LoVo (cell line): ENCODE data around the gene SLC7A10.

Experiments used
- DNase-seq: peaks from one replicate; pipeline ENCODE4 v3.0.0-alpha.2; 2016; ENCODE audit warnings: low spot score

The SLC7A10 gene

DNA sequence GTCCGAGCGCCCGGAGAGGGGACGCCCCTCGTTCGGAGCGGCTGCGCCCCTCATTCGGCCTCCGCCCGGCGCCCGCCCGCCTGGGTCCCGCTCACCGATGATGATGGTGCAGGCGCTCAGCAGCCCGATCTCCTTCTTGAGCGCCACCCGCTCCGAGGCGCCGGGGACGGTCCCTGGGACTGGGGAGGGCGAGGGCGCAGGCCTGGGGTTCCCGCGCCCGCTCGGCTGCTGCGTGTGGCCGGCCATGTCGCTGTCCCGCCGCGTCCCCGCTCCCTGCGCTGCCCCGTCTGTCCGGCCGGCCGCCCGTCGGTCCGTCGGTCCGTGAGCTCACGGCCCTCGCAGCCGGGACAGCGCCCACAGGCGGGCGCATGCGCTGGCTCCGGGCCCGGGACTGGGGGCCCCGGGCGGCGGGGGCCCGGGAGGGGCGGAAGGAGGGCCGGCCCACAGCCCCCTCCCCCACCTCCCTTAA lies at the start of gene SLC7A10:
Gene SLC7A10 (minus strand): TSS at position 393 of the 469 bp plus-strand sequence. CDS start 147 bp downstream, at position 246.
- no peak for DNase-seq

DNA sequence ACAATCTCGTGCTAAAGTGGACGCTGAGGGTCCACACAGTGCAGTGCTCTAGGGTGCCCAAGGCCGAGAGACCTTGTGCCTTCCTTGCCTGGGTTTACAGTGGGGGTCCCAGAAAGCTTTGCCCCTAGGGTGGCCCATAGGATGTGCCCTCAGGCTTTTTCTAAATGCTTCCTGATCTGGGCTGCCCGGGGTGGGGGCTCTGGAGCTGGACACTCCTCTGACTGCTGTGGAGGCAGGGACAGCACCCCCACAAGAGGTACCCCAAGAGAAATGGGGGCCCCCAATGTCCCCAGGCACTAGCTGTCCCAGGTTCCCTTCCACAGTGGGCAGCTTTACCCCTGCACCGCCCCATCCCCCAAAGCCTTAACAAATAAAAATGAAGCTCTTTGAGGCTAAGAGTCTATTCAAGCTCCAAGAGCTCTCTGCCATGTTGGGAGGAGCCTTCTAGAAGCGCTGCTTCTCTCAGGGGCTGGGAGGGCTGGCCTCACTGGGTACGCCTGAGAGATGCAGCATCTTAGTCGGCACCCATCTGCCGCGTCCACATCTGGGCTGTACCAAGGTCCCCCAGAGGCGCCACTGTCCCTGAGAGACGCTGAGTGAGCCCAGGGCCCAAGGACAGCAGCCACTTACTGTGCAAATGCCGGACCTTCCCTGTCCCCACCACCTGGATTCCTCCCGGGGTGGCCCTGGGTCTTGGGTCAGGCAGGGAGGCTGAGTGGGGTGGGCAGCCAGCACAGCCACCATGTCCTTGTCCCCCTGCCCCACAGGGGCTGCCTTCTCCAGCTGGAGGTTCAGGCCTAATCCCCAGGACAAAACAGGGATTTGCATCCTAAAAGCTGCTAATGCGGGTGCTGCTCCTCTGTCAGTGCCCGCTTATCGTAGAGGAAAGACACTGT lies 49.3 kb upstream of the SLC7A10 start:
- no peak for DNase-seq

DNA sequence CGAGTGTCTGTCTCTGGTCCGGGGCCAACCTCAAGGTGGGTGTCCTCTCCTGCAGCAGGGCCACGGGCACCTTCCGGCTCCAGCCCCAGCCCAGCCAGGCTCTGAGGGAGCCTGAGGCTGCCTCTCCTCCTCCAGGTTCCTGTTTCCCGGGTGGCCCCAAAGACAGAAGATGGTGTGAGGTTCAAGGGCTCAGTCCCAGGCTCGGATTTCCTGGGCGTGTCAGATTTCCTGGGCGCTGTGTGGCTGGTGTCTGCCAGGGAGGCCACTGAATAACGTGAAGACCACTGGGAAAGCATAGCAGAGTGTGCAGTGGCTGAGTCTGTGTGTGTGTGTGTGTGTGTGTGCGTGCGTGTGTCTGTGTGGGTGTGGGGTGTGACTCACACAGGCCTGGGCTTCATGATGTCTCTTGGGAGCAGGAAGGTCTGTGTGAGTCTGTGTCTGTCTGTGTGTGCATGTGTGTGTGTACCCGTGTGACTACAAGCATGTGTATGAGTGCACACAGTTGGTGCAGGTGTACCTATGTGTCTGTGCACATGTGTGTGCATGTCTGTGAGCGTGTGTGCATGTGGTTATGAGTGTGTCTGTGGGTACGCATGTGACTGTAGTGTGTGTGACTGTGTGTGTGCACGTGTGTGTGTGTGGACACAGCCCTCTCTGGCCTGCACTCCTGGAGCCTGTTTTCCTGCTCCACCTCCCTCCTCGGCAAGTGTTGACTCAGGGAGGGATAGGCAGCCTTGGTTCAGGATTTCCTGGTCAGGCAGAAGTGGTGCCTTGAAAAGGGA lies 48.4 kb upstream of the SLC7A10 start:
- DNase-seq, result no peak

DNA sequence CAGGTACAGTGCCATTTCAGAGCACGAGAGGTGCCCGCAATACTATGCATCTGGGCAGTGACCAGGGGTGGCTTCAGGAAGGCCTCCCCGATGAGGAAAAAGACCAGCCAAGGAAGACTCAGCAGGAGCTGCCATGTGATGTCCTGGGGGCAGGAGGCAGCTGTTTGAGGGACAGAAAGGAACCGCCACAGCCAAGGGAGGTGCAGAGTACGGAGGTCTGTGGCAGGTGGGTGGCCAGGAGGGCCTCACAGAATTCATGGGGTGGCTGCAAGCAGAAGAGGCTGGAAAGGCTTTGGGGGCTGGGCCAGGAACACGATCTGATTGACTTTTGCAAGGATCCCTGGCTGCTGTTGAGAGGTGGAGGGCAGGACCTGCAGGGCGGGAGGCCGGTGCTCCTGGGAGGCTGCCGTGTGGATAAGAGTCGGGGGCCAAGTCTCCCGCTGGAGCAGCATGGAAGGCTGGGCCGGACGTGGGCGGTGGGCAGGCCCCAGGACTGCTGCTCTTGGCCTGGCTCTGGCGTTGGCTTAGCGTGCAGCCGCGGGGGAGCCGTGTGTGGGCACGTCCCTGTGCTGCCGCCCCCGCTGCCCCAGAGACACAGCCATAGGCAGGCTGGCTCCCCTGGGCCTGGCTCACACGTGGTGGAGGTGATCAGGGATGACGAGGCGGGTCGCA lies 47.6 kb upstream of the SLC7A10 start:
- no peak for DNase-seq

DNA sequence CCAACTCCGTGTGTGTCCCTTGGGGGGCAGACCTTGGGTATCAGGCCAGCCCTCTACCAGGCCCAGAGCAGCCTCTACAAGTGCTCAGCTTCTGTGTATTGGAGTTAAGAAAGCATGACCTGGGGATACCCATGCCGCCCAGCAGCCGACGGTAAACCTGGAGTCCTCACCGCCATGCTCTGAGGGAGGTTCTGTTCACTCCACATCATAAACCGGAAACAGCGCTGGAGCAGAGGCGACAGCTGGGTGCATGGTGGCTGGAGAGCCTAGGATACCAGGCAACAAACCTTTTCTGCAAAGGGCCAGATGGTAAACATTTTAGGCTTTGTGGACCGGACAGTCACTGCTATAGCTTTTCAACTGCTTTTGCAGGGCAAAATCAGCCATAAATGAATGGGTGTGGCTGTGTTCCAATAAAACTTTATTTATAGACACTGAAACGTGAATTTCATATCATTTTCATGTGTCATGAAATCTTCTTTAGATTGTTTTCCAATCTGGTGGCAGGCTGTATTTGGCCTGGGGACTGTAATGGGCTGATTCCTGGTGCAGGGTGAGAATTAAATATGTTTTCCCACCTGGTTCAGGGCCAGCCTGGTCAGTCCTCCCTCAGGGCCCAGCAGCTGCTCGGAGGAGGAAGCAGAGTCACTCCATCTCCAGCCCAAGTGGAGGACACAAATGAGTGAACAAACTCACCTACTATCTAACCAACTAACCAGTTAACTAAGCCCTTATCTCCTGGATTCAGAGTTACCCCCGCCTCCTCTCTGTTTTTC lies 45.8 kb upstream of the SLC7A10 start:
- no peak for DNase-seq

DNA sequence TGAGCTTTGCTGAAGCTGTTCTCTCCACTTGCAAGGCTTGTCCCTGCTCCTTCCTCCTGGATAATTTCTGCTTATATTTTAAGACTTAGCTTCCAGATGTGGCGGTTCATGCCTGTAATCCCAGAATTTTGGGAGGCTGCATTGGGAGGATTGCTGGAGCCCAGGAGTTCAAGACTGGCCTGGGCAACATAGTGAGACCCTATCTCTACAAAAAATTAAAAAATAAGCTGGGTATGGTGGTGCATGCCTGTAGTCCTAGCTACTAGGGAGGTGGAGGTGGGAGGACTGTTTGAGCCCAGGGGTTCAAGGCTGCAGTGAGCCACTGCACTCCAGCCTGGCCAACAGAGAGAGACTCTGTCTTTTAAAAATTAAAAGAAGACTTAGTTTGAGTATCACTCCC lies 45.1 kb upstream of the SLC7A10 start:
- DNase-seq, result no peak

DNA sequence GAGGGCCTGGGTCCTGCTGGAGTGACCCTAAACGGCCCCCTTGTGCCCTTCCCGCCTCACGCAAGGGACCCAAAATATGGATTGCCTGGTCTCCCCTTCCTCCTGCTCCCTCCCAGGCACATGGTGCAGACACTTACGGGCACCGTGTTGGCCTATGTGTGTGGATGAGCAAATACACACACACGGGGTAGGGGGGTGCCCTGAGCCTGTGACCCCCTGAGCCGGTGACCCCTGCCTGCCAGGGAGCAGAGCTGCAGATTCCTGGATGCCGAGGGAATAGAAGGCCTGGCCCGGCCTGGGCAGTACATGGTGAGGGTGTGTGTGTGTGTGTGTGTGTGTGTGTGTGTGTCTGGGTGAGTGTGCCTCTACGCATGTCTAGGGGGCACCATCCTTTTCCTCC lies 43.4 kb upstream of the SLC7A10 start:
- no peak for DNase-seq

DNA sequence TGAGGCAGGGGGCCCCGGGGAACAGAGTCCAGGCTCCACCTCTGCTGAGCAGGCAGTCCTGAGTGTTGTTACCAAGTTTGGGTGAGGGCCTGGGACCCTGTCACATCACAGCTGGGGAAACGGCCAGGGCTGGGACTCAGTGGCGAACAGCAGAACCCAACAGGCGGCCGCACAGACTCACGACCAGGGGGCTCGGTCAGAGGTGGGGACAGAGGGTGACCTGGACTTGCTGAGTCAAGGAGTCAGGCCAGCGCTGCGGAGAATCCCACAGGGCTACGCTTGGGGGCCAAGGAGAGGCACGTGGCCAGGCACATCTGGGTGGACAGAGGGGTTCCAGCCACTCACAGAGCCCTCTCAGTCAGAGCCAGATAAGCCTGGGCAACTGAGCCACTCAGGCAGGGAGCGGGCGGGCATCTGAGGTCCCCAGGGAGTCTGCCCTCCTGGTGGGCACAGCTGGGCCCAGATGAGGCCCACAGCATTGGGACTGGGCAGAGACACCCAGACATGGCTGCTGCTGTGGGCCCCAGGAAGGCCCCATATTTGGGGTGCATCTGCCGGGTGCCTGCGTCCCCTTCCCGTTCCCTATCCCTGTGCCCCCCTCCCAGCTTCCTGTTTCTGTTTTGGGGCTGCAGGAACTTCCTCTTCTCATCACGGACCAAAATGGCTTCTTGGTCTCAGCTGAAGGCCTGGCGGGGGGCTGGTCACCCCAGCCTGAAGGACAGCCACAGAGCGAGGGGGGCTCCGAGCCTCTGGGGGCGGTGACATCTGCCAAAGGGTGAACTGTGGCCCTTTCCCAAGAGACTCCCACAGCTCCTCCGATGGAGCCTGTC lies 42.7 kb upstream of the SLC7A10 start:
- no peak for DNase-seq

DNA sequence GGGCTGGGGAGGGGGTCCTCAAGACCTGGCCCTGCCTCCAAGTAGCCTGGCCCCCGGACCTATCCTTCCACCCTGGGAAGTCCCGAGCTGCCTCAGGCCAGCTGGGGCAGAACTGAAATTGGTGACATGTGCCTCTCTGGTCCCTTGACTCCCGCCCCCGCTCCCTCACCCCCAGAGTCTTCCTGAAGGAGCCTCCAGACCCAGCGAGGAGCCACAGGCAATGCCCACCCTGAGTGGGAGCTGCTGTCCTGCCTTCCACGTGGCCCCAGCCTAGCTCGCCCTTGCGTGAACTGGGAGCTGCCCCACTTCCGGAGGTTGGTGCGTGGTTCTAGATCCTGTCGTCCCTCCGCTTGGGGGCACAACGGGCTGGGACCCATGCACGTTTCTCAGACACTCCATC lies 42.1 kb upstream of the SLC7A10 start:
- no peak for DNase-seq

DNA sequence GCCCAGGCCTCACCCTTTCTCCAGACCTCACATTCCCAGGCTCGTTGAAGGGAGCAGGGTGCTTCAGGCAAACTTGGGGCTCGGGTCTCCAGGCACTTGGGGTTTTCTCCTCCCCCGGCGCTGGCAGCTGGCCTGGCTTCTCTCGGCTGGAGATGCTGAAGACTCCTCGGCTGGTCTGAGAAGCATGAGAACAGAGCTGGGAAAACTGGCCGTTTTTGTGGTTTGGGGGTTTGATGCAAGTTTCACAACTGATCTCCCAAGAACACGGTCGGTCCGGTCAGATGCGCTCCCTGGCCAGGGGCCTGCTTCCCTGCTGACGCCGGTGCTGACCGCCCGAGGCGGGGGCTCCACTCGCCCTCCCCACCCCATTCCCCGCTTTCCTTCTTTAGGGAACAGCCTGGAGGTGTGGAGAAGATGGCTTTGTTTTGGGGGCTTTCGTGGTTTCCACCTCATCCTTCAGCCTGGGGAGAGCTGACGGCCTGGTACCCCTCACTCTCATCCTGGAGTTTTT lies 41.4 kb upstream of the SLC7A10 start:
- DNase-seq, result no peak

DNA sequence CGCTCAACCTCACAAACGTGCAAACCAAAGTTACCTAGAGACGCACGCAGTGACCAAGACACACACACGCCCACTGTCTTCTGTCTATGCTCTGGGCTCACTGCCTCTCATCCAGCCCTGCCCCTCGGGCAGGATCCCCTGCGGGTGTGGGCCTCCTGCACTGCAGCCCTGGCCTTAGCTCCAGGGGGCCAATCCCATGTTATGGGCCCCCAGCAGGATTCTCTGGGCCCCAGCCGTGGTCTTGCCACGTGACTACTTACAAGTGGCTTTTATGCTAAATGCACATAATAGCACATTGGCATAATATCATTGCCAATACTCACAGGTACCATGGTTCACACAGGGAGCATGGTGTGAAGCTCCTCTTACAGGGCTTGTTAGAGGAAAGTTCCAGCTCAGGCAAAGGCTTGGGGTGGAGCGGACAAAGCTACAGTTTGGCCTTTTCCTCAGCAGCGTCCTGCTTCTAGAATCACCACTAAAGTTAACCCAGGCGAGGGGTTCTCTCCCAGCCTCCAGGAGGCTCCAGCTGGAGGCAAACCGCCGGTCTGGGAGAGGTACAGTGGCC lies 39.3 kb upstream of the SLC7A10 start:
- no peak for DNase-seq

DNA sequence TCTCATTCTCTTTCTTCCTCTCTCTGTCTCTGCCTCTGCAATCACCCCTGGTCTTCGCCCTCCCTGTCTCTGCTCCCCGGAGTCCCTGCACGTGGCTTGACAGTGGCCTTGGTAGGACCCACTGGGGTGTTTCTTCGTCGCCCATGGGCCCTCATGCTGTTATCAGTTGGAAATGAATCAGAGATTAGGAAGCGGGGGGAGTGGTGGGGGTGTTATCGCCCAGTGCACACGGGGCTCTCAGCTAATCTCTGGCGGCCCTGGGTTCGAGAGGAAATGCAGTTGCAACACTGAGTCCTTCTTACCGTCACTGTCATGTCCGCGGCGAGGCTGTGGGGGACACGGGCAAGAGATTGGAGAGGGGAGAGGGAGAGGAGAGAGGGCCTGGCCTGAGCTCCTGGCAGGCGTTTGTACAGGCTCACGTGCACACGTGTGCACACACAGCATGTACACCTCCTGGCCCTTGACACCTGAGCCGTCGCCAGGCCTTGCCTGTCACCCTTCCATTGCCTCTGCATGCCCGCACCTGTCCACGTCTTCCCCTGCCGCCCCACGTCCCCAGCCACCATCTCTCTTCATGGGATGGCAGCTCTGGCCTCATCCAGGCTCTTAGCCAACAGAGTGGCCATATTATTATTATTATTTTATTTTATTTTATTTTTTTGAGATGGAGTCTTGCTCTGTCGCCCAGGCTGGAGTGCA lies 37.8 kb upstream of the SLC7A10 start:
- DNase-seq, result no peak

DNA sequence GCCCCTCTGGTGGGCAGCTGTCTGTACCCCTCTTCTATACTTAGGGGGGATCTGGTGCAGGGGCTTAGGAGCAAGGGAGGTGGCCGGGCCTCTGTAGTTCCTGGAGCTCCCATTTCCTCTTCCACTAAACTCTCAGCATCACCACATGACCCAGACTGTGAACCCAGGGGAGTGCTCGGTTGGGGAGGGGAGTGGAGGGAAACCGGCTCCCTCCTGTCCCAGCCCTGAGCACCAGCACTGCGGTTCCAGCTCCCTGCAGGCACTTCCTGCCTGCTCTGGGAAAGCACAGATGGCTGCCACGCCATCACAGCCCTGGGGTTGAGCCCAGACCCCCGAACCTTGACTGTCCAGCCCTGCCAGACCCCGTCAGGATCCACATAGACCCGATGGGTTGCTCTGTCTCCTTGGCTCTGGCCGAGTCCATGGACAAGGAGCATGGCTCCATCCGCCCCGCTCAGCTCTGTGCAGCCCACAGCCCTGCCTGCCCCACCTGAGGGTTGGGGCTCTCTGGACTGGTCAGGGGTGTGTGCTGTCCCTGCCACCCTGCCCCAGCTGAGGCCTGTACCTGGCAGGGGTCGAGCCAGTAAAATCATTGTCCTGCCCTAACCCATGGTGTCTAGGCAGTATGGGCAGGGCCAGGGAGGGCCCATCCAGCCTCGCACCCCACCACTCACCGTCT lies 36.0 kb upstream of the SLC7A10 start:
- no peak for DNase-seq

DNA sequence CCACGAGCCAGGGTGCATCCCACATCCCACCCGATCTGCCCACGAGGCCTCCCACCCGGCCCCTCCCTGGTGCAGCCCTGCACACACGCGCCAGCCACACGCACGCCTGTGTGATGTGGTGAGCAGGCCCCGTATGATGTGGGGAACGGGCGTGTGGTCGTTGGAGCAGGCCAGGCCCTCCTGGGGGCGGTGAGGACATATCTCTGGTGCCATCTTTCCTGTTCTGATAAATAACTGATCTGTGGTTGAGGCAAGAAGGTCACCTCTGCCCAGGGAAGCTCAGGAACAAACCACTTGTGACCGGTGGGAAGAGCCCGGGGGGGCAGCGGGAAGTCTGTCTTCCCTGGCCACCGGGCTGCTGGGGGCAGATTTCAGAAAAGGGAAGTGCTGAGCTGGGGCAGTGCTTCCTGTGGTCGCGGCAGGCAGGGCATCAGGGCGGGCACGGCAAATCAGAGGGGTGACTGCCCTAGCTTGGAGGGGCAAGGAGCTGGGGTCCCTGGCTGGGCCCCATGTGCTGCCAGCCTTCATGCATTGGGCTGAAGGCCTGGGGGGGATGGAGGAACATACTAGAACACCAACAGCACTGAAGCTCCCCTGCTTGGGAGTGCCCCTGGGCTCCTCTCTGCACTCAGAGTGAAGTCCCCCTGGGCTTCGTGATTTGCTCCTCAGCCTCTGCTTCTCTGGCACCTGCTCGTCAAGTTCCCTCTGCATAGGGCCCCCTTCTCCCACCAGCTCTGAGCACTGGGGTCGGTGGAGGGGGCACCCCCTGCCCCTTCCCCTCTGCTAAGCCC lies 35.2 kb upstream of the SLC7A10 start:
- no peak for DNase-seq

DNA sequence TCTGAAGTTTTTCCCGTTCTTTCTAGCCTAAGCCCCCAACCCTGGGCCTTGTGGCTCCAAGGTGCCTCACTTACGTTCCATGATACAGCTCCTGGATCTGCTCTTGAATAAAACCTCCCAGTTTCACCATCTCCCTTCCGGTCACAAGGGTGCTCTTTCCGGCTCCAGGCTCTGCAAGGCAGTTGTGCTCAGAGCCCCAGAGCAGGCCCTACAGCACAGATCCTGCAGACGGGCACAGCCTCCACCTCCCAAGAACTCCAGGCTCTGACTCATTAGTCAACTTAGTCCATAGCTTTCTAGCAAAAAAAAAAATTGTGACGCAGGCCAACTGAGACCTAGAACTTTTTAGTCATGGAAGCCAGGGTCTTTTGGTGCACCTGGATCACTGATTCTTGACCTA lies 33.9 kb upstream of the SLC7A10 start:
- no peak for DNase-seq

DNA sequence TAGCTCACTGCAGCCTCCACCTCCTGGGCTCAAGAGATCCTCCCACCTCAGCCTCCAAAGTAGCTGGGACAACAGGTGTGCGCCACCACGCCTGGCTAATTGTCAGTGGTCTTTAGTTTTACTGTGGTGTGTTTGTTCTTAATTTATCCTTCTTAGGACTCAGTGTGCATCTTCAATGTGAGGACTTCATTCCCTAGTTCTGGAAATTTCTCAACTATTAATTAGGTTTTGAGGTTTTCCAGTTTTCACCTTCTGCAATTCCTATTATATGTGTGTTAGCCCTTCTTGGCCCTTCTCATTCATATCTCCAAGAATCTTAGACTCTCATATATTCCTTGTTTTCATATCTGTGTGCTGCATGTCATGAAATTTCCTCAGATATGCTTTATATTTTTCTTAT lies 32.2 kb upstream of the SLC7A10 start:
- no peak for DNase-seq

DNA sequence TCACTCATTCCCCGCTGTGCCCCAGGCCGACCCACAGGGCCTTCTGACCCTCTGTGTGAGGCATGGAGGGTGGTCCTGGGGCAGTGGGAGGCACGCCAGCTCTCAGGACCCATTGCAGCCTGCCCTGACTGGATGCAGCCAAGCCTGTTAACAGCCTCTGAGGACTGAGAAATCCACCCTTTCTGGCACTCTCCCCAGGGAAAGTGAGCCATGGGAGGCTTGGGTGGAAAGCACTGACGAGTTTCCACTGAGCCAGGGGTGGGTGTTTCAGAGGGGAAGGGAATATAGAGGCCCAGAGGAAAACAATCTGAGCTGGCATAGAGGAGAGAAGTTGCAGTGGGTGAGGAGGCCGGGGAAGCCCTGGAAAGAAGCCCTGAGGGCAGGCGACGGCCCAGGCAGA lies 30.6 kb upstream of the SLC7A10 start:
- no peak for DNase-seq

DNA sequence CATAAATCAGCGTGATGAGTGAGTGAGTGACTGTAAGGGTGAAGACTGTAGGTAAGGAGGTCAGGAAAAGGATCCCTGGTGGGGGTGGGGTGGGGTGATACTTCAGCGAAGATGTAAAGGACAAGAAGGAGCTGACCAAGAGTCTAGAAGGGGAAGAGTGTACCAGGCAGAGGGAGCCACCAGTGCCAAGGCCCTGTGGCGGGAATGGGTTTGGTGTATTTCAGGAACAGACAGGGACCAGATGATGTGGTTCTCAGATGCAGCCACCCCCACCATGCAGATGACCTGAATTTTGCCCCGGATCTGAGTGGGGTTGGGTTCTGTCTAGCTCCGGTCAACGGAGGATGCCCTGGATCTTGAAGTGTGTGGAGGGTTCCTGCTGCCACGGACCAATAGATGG lies 30.1 kb upstream of the SLC7A10 start:
- DNase-seq, result no peak
